NCI-H345 treated with DMSO at 0.1 percent for 48 hours (cell line): ENCODE data around the gene ZNF407.

Experiments
- DNase-seq: peaks from one replicate; lab custom pipeline; 2025; ENCODE audit not compliant: unreplicated experiment; lab: John Stamatoyannopoulos, UW

ZNF407 gene

DNA sequence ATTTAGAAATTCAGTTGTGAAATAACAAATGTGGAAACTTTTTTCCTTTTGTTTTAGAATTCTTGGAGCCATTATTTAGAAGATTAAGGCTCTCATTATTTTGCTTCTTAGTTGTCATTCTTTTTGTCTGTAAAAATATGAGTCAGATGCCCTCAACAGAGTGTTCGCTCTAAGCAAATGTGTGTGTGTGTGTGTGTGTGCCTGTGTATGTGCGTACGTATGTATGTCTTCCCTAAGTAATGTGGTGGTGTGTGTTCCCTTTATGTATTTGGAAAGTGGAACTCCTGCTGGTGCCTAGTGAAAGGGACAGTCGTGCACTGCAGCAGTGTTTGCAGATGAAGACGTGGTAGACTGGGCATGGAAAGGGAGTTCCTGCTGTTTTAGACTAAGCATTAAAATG, 27.5 kb downstream of the ZNF407 start:
- peak; percentile 12 for DNase-seq

DNA sequence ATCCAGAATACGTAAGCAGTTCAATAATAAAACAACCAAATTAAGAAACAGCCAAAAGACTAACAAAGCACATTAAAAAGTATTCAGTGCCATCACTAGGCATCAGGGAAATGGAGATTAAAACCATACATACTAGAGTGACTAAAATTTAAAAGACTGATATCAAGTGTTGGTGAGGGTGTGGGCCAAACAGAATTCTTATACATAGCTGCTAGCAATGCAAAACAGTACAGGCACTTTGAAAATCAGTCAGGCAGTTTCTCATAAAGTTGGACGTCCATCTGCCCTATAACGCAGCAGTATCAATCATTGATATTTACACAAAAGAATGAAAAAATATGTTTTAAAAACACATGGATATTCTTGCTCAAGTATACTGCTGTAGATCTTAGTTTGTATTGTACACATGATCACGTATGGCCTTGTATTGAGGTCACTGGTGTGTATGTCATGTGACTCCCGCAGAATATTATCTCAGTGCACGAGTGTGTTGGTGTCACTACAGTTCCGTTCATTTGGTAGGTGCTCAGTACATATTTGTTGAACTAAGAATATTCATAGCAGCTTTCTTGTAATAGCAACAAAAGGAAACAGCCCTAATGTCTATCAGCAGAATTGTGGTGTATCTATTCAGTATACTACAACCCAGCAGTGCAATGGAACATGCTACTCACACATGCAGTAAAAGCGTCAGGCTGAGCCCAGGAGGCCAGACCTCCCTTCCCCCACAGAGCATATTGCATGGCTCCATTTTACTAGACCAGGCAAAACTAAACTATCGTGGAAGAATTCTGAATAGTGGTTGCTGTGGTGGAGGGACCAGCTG, 28.6 kb downstream of the ZNF407 start:
- DNase-seq = no peak

DNA sequence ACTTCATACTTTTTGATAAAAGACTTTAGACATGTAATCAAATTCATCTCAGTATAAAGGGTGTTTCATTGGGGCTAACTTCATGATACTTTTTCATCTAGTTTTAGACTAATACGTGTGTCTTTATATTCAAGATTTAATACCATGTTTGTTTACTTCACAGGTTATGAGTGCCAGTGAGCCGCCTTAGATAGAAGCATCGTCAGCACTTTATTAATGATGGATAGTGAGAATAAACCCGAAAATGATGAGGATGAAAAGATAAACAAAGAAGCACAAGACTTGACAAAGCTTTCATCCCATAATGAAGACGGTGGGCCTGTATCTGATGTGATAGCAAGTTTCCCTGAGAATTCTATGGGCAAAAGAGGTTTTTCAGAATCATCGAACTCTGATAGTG, 33.1 kb downstream of the ZNF407 start:
- DNase-seq = no peak

DNA sequence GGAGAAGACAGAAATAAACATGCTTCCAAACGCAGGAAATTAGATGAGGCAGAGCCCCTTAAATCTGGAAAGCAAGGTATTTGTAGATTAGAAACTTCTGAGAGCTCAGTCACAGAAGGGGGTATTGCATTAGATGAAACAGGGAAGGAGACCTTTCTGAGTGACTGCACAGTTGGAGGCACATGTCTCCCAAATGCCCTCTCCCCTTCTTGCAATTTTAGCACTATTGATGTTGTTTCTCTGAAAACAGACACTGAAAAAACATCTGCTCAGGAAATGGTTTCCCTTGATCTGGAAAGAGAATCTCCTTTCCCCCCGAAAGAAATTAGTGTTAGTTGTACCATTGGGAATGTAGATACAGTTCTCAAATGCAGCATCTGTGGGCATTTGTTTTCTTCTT, 33.5 kb downstream of the ZNF407 start:
- DNase-seq = no peak

DNA sequence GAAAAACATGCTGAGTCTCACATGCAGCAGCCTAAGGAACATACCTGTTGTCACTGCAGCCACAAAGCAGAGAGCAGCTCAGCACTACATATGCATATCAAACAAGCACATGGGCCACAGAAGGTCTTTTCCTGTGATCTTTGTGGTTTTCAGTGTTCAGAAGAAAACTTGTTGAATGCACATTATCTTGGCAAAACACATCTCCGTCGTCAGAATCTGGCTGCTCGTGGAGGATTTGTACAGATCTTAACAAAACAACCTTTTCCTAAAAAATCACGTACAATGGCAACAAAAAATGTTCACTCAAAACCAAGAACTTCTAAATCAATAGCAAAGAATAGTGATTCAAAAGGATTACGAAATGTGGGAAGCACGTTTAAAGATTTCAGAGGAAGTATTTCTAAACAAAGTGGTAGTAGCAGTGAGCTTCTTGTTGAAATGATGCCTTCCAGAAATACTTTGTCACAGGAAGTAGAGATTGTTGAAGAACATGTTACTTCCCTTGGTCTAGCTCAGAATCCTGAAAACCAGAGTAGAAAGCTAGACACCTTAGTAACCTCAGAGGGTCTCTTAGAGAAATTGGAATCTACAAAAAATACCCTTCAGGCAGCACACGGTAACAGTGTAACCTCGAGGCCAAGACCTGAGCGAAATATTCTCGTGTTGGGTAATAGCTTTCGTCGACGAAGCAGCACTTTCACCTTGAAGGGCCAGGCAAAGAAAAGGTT, 34.1 kb downstream of the ZNF407 start:
- no peak for DNase-seq

DNA sequence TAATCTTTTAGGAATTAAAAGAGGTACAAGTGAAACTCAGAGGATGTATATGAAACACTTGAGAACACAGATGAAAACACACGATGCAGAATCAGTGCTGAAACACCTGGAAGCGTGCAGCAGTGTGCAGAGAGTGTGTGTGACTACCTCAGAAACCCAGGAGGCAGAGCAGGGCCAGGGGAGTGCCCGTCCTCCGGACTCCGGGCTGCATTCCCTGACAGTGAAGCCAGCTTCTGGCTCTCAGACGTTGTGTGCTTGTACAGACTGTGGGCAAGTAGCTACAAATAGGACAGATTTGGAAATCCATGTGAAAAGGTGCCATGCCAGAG, 34.6 kb downstream of the ZNF407 start:
- DNase-seq = no peak

DNA sequence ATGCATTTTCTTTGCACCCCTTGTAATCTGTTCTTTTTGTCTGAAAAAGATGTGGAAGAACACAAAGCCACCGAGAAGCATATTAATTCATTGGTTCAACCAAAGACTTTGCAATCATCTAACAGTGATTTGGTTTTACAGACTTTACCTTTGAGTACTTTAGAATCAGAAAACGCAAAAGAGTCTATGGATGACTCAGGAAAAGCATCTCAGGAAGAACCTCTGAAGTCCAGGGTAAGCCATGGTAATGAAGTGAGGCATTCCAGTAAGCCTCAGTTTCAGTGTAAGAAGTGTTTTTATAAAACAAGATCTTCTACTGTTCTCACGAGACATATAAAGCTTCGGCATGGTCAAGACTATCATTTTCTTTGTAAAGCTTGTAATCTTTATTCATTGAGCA, 35.2 kb downstream of the ZNF407 start:
- no peak for DNase-seq

DNA sequence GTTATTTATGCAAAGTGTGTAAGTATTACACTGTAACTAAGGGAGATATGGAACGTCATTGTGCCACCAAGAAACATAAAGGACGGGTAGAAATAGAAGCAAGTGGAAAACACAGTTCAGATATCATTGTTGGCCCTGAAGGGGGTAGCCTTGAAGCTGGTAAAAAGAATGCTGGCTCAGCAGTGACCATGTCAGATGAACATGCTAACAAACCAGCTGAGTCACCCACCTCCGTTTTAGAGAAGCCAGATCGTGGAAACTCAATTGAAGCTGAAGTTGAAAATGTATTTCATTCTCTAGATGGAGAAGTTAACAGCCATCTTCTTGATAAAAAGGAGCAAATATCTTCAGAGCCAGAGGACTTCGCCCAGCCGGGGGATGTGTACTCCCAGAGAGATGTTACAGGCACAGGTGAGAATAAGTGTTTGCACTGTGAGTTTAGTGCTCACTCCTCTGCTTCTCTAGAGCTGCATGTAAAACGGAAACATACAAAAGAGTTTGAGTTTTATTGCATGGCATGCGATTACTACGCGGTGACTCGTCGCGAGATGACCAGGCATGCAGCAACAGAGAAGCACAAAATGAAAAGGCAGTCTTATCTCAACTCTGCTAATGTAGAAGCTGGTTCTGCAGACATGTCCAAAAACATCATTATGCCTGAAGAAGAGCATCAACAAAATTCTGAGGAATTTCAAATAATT, 36.1 kb downstream of the ZNF407 start:
- no peak for DNase-seq

DNA sequence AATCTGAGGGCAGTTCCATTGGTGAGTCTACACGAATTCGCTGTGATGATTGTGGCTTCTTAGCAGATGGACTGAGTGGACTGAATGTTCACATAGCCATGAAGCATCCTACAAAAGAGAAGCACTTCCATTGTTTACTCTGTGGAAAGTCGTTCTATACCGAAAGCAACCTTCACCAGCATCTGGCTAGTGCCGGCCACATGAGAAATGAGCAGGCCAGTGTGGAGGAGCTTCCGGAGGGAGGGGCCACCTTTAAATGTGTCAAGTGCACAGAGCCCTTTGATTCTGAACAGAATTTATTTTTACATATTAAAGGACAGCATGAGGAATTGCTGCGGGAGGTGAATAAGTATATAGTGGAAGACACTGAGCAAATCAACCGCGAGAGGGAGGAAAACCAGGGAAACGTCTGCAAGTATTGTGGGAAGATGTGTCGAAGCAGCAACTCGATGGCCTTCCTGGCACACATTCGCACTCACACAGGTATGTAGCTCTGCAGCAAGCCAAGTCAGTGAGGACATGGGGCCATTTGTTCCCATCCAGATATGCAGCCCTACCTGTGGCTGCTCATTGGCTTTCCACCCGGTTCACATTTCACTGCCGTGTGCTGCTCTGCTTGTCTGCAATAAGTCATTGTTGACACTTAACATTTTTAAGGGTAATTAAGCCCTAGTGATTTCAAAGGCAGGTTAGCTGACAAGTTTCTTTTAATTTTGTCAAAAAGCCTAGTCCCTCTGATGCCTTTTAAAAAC, 37.7 kb downstream of the ZNF407 start:
- DNase-seq = no peak

DNA sequence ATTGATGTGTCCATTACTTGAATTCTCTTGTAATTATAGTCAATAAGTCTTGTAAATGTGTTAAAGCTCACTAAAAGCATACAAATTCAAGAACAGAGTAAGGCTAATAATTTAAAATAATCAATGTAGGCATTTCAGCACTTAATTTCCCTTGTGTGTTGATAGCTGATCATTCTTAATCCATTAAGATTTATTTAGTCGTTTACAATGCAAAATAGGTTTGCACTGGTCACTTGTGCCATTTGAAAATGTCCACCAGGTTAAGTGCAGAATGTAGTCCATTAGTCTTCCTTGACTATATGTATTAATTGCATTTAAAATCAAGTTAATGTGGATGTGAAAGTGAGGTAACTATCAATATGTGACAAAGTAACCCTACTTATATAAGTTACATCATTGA, 39.4 kb downstream of the ZNF407 start:
- DNase-seq = no peak

DNA sequence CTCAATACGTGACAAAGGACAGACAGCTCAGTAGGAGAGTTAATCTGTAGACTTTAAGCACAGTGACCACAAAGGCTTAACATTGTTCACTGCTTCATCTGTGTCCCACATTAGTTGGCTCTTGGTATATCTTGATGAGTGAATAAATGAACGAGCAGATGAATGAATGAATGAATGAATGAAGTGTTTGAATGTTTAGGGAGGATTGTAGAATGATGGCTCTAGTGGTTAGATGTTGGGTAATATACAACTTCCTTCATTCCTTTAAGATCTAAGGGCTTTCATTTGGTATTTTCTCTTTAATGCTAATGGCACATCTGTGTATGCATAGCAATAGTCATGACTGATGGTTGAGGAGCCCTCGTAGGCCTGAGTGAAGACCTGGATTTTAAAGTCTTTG, 40.5 kb downstream of the ZNF407 start:
- DNase-seq = no peak

DNA sequence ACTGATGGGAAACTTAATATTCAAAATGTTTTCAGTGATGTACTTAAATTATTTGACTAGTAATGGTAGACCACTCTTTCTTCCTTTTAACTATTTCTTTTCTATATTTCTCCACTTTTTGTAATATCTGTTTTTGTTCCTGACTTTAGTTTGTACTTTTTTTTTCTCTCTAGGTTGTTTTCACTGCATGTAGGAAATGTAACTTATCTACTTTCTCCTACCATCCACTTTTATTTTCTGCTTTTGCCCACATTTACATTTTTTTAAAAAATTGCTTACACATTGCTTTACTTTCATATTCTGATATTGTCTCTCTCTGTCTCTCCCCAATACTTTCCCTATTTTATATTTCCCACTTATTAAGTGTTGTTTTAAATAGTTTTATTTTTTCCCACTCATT, 47.0 kb downstream of the ZNF407 start:
- DNase-seq = no peak

DNA sequence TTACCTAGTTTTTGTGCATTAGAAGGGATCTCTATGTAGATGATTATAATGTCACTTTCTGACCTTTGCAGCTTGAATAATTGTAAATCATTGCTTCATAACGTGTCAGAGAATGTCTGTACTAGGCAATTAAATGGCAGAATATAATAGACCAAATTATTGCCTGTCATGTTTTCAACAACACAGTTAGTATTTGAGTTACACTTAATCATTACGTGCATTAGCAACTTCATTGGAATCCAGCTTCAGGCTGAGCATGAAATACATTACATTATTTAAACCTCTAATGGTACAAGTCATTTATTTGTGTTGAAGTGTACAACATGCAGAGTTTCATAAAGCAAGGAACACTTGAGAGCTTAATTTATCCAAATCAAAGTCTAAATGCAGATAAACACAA, 48.0 kb downstream of the ZNF407 start:
- DNase-seq = no peak

DNA sequence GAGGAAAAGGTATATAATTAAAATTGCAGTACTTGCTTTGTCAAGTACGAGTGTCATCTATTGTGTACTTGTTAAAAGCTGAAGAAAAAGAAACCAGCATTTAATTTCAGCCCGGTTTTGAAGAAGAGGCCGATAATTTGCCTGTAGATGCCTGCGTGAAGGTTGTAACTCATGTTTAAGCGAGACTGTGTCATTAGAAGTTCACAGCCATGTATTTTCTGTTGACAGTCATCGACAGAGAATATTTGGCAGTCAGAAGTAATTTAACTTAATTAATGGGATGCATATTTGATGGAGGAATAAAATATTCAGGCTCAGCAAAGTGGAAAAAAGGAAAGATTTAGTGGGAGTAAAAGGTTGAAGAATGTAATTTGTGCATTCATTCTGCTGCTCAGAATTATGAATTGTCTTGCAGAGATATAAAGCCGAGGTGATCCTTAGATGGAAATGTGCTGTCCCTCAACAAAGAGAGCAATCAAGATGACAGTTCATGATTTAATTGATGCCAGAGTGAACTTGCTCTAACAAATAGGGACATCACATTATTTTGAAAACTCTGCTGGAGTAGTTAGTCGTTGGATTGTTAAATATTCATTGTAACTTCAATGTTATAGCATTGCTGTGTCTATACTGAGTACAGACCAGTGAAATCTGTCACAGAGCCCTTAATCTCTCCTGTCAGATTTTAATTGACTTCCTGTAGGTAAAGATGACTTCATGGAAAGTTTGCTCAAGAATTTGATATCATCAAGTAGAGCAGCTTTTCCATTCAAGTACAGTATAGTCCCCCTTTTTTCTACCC, 53.9 kb downstream of the ZNF407 start:
- DNase-seq = no peak

DNA sequence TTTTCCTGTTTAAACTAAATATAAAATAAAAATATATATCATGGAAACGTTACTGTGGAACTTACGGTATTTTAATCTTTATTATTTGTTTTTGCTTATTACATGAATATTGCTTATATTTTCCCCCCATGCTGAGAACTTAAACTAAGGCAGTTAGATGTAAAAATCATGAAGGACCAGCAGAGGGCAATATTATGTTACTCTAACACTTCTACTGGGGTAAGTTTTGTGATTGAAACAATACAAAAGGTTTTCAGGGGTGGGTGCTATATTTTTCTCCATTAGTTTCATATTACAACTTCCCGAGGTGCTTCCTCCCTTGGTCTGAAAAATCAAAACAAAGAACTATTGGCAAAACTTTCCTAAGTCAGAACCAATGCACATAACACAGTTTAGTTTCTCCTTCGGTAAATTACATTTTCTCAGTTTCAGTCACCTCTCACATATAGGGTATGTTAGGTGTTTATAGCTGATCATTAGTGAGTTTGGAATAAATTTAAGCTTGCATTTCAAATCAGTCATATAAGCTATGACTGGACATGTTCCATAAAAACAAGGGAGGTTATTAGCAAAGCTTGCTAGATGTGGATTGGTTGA, 54.8 kb downstream of the ZNF407 start:
- DNase-seq = peak; percentile 32

DNA sequence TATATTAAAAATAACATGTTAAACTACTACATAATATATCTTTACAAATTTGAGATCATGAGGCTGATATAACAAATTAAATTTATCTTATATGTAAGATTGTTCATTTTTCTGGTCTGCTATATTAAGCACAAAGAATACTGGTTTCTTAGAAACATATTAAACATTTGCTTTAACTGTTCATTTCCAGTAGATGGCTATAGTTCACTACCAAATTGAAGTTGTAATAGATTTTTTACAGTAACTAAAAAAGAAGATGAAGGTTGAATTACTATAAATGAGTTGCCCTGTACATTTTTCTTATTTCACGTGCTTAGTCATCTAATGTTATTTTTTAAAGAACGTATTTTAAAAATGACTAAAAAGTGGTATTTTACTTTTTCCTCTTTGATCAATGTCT, 57.0 kb downstream of the ZNF407 start:
- DNase-seq = no peak

DNA sequence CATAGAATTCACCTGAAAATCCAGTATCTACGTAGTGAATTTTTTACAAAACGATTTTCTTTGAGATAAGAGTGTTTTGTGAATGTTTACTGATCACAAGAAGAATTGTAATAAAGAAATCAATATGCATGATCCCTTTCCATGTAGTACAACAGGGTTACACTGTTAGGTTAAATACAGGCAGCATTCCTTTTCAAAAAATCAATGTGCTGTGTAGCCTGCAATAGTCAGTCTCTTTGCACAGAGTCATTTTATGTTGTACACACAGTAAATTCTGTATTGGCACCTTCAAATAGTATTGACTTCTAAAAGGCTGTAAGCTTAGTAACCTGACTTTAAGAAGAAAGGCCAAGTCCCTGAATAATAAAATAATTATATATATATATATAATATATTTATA, 63.3 kb downstream of the ZNF407 start:
- DNase-seq = no peak

DNA sequence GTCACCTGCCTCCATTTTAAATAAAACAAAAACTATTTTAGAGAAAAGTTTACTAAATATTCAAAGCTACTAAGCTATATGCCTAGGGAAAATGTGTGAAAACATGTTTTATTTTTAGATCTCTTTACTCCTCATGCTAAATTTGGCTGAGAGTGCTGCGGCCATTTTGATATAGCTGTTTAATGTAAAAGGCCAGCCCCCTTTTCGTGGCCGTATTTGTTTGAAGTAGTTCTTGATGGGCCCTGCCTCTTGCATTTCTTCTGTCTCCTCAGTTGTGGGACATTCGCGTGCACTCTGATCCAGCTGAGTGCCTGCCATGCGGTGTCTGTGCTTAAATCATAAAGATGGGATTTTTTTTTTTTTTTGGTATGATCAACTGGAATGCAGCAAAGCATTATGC, 64.0 kb downstream of the ZNF407 start:
- no peak for DNase-seq

DNA sequence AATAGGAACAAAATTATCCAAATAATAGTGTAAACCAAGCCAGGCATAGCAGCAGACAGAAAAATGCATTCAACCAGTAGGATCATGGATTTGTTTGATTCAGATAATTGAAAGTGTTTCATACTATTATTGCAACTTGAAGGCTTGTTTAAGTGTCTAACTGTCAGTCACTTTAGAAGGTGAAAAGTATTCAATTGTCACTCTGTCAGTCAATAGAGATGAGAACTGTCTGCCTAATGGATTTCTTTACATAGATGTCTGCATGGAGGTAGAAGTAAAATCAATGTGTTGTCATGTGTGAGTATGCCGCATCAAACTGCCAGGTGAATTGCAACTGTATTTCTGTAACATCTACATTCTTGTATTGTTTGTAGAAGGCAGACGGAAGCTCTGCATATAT, 65.0 kb downstream of the ZNF407 start:
- no peak for DNase-seq

DNA sequence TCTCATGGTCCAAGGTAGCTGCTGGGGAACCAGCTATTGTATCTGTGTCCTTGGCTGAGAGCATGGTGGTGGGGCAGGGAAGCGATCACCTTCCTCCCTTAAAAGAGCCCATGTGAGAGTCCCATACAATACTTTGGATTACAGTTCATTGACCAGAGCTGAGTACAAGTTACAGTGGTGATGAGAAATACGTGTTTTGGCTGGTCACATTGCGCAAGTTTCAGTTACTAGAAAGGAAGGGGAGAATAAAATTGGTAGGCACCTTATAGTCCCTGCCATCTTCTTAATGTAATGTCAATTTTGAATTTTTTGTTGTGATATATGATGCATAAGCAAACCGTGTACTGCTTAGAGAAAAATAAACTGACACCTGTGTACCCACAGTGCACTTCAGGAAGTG, 67.7 kb downstream of the ZNF407 start:
- DNase-seq = no peak
